Lung (tissue), 12 donors: Measurements from ENCODE around the gene IGFL4. TPM values are rescaled to one million over a fixed set of nuclear protein-coding genes. Genes with fewer than 3 reads are reported as not detected.

Experiments
- ATAC-seq: fragments of 200-7000 bp; cut with Tn5 transposase; one replicate; pipeline ENCODE4 v1.9.1; 2020; ENCODE audit warnings: moderate number of reproducible peaks; ENCODE audit not compliant: insufficient read depth, low FRiP score
- DNase-seq, 3 donors: peaks; one replicate each; pipeline ENCODE4 v3.0.0-alpha.2; 2013 to 2017
- H3K27ac ChIP-seq, 2 donors: one replicate each; pipeline ENCODE4 v1.5.1; 2013; ENCODE audit warnings: mild to moderate bottlenecking in 2 of 2, moderate library complexity in 2 of 2, control low read depth in 1 of 2, inconsistent platforms in 1 of 2, low read depth in 1 of 2, low read length in 1 of 2
- H3K27me3 ChIP-seq, 3 donors: one replicate each; pipeline ENCODE4 v1.5.1; 2013; ENCODE audit warnings: low read length in 2 of 3; ENCODE audit not compliant: control insufficient read depth in 3 of 3, insufficient read depth in 3 of 3
- H3K36me3 ChIP-seq, 4 donors: one replicate each; pipeline ENCODE4 v1.5.1; 2013; ENCODE audit warnings: low read length in 4 of 4, mild to moderate bottlenecking in 1 of 4, moderate library complexity in 1 of 4; ENCODE audit not compliant: control insufficient read depth in 4 of 4, insufficient read depth in 4 of 4
- H3K4me1 ChIP-seq, 5 donors: one replicate each; pipeline ENCODE4 v1.5.1; 2013; ENCODE audit warnings: low read length in 5 of 5, mild to moderate bottlenecking in 2 of 5, moderate library complexity in 1 of 5; ENCODE audit not compliant: control insufficient read depth in 5 of 5, insufficient read depth in 5 of 5
- H3K4me3 ChIP-seq: one replicate; pipeline ENCODE4 v1.5.1; 2013; ENCODE audit warnings: mild to moderate bottlenecking, control low read depth, moderate library complexity
- H3K9ac ChIP-seq, 2 donors: one replicate each; pipeline ENCODE4 v1.5.1; 2013; ENCODE audit warnings: low read length in 2 of 2, control low read depth in 1 of 2; ENCODE audit not compliant: insufficient read depth in 1 of 2
- H3K9me3 ChIP-seq, 4 donors: one replicate each; pipeline ENCODE4 v1.5.1; 2013; ENCODE audit warnings: low read length in 3 of 4, mild to moderate bottlenecking in 1 of 4, moderate library complexity in 1 of 4; ENCODE audit not compliant: control insufficient read depth in 4 of 4, insufficient read depth in 3 of 4
- WGBS, 2 donors: extraction: QIAGEN DNeasy Blood & Tissue Kit; methylation state at CpG; one replicate each; pipeline ENCODE4 v1.1.7; 2013; 5-methylcytosine and 5-hydroxymethylcytosine counted together
- polyA plus RNA-seq, 2 donors: library from polyadenylated mRNA; stranded (reverse); fragments of 200-250 nt; gene quantifications; one replicate each; pipeline ENCODE4 v1.2.1, GENCODE V29; 2013
- total RNA-seq, 2 donors: library from RNA; depleted of rRNA in 1 of 2; stranded (reverse); fragments of >200 nt in 1 of 2; gene quantifications; one replicate each; pipeline ENCODE4 v1.2.1, GENCODE V29; 2014 to 2021
- TF ChIP-seq, protein P1 (sequence below): IDR thresholded peaks from 2 replicates; pipeline ENCODE4 v1.5.1; 2012; ENCODE audit warnings: mild to moderate bottlenecking; ENCODE audit errors: control extremely low read depth, extremely low read depth
- donor health status: control.
- donor health status: control.
- donor health status: Bipolar disorder and iron deficiency.
- donor health status: healthy.
- donor health status: DM: yes; HTN: yes; CAD: no.

IGFL4 gene
- total and polyA plus RNA-seq, 4 donors, result not detected

DNA sequence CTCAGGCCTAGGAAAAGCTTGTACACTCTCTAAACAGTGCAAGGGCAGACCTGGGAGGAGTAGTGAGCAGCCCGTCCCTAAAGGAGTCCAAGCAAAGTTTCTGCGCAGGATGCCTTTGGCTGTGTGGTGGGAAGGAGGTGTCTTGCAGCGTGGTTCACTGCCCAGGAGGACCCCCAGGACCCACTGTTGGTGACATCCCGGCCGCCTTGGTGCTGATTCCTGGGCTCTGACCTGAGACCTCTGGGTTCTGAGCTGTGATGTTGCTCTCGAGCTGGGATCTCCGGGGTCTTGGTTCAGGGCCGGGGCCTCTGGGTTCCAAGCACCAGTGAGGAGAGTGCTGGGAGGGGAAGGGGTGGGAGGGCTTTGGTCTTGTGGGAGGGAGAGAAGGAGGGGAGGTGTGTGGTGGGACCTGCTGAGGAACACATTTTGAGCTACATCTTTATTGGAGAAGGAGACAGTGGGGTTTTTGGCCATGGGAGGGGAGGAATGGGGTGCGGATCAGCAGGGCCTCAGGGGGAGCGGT is 22.0 kb downstream of the IGFL4 start:
- Histone ChIP-seq H3K36me3 (no peaks in the 10 kb centered on the region), H3K4me1 (peaks cover 6 to 16% (median 9%) of the 10 kb centered on the region in 5 donors), H3K27ac (no peak overlapping the region), H3K9me3 (peaks cover 0 to 2% (median 0%) of the 10 kb centered on the region in 4 donors), H3K4me3 (no peak overlapping the region), H3K9ac (no peak overlapping the region), H3K27me3 (peaks cover 0 to 25% (median 22%) of the 10 kb centered on the region in 3 donors)
- 96 to 97% methylated on average over 10 of the region's 10 CpGs for WGBS, 2 donors
- ATAC-seq (no peak), DNase-seq (no peak)
- TF ChIP-seq, protein P1, sequence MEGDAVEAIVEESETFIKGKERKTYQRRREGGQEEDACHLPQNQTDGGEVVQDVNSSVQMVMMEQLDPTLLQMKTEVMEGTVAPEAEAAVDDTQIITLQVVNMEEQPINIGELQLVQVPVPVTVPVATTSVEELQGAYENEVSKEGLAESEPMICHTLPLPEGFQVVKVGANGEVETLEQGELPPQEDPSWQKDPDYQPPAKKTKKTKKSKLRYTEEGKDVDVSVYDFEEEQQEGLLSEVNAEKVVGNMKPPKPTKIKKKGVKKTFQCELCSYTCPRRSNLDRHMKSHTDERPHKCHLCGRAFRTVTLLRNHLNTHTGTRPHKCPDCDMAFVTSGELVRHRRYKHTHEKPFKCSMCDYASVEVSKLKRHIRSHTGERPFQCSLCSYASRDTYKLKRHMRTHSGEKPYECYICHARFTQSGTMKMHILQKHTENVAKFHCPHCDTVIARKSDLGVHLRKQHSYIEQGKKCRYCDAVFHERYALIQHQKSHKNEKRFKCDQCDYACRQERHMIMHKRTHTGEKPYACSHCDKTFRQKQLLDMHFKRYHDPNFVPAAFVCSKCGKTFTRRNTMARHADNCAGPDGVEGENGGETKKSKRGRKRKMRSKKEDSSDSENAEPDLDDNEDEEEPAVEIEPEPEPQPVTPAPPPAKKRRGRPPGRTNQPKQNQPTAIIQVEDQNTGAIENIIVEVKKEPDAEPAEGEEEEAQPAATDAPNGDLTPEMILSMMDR, result no peak

DNA sequence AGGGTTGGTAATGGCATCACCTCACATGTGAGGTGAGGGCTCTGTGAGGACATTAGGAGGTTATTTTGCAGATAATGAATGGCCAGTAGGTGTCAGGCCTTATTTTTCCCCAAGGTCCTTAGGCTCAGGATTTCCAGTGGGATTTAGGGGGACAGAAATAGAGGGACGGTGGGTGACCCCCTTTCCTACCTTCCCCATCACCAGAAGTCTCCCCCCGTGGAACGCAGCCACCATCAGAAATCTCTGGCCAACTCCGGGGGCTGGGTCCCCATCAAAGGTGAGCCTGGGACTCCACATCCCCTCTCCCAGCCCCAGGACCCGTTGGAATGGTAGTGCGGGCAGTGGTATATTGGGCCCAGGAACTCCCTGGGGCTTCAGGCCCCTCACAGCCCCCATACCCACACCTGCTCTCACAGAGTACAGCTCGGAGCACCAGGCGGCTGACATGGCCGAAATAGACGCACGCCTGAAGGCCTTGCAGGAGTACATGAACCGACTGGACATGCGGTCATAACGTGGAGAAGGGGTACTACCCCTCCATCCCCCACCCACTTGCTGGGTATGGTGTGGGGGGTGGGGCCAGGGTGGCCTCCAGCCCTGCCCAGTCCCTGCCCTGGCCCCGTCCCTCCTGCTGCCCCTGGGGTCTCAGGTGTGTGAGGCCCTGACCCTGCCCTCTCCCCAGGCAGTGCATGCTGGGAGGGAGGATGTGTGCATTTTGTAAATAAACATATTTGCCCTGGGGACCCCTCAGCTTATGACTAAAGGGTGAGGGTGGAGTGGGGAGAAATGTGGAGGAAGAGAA is 22.7 kb downstream of the IGFL4 start:
- Histone ChIP-seq H3K9ac (no peak overlapping the region), H3K4me1 (peaks cover 6 to 16% (median 9%) of the 10 kb centered on the region in 5 donors), H3K36me3 (no peaks in the 10 kb centered on the region), H3K9me3 (peaks cover 0 to 2% (median 0%) of the 10 kb centered on the region in 4 donors), H3K27me3 (peaks cover 0 to 25% (median 20%) of the 10 kb centered on the region in 3 donors), H3K27ac (no peak overlapping the region), H3K4me3 (no peak overlapping the region)
- ATAC-seq, result no peak
- DNase-seq, result no peak
- 94 to 97% methylated on average over 15 of the region's 15 CpGs for WGBS, 2 donors
- TF ChIP-seq, protein P1, result no peak

DNA sequence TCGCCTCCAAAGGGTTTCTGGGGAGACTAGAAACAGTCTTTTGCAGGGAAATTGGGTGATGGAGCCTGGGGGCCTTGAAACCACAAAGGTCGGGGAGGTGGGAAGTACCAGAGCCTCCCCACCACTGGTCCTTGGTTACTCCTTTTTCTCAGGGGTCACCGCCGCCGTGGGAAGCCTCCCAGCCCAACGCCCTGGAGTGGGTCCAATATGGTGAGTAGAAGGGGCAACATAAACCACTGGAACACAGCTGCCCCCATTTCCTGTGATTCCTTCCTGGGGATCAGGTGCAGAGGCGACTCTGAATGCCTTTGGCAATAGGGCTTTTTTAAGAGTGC is 23.7 kb downstream of the IGFL4 start:
- H3K4me1 ChIP-seq, result peaks cover 6 to 16% (median 9%) of the 10 kb centered on the region in 5 donors
- DNase-seq (no peak), ATAC-seq (no peak)
- no peaks in the 10 kb centered on the region for H3K36me3 ChIP-seq
- WGBS, 2 donors, result 45 to 53% methylated on average over 7 of the region's 7 CpGs
- no peak overlapping the region for H3K4me3 ChIP-seq
- TF ChIP-seq, protein P1, result no peak
- no peak overlapping the region for H3K27ac ChIP-seq
- H3K27me3 ChIP-seq, result peaks cover 0 to 22% (median 15%) of the 10 kb centered on the region in 3 donors
- no peaks in the 10 kb centered on the region for H3K9me3 ChIP-seq
- H3K9ac ChIP-seq, result no peak overlapping the region
